Fibroblast of pulmonary artery (primary cell): ENCODE measurements around the gene RPN2.

Source experiments
- DNase-seq: peaks from one replicate; pipeline ENCODE4 v3.0.0-alpha.2; 2010; ENCODE audit warnings: low read depth
- H3K4me3 ChIP-seq: replicated peaks from 2 replicates; pipeline ENCODE4 v1.5.1; 2011; ENCODE audit warnings: low read depth, mild to moderate bottlenecking, control low read depth, low read length, moderate library complexity
- TF ChIP-seq, protein P1 (sequence below): IDR thresholded peaks from 2 replicates; pipeline ENCODE4 v1.5.1; 2011; ENCODE audit warnings: mild to moderate bottlenecking, control low read depth, low read length, inconsistent platforms; ENCODE audit errors: missing control alignments

The RPN2 gene

DNA sequence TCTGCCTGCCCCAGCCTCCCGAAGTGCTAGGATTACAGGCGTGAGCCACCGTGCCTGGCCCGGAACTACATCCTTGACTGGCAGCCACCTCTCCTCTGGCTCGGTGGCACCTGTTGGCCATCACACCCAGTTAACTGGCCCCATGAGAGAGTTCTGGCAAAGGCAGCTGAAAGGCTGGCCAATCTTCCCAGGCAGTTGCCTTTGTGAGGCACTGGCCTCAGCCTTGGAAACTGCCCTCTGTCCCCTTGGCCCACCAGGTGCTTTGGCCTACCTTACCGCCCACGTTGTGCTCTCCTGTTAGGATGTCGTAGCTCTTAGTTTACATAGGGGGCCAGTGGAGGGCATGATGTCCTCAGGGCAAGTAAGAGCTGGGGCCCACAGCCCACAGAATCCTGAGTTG is 100.7 kb downstream of the RPN2 start:
- H3K4me3 ChIP-seq = no peak overlapping the region
- TF ChIP-seq, protein P1, sequence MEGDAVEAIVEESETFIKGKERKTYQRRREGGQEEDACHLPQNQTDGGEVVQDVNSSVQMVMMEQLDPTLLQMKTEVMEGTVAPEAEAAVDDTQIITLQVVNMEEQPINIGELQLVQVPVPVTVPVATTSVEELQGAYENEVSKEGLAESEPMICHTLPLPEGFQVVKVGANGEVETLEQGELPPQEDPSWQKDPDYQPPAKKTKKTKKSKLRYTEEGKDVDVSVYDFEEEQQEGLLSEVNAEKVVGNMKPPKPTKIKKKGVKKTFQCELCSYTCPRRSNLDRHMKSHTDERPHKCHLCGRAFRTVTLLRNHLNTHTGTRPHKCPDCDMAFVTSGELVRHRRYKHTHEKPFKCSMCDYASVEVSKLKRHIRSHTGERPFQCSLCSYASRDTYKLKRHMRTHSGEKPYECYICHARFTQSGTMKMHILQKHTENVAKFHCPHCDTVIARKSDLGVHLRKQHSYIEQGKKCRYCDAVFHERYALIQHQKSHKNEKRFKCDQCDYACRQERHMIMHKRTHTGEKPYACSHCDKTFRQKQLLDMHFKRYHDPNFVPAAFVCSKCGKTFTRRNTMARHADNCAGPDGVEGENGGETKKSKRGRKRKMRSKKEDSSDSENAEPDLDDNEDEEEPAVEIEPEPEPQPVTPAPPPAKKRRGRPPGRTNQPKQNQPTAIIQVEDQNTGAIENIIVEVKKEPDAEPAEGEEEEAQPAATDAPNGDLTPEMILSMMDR = no peak
- DNase-seq = no peak

DNA sequence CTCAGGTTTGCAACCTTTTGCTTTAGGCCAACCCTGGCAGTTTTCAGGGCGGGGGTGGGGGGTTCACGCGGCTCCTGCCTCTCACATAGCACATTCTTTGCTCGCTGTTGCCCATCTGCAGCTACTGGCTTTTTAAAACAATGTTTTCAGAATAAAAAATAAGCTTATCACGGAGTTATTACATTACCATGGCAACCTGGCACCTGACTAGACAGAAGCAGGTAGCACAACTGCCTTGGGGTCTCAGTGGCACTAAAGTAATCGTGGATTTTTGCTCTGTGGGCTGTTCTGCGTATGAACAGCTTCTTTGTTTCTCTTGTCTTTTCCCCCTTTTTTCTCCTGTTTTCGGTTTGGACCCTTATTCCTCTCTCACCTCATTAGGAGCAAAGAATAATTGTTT is 101.3 kb downstream of the RPN2 start:
- TF ChIP-seq, protein P1 = no peak
- H3K4me3 ChIP-seq = no peak overlapping the region
- DNase-seq = no peak

DNA sequence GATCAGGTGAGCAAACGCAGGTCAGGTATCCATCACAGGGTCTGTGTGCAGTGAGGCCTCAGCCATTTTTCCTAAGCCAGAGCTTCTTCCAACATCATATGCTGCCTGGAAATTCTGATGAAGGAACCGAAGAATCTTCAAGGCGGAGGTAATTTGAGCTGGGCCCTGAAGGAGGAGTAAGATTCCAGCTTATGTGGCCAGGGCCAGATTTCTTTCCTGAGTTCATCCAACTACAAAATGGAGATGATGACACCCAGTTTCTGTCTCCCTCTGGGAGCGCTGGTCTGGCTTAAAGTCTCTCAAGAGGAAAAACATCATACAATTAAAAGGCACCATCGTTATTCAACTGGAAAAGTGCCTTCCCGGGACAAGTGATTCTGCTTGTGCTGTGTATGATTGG is 103.4 kb downstream of the RPN2 start:
- DNase-seq = peak; percentile 81
- no peak overlapping the region for H3K4me3 ChIP-seq
- TF ChIP-seq, protein P1 = peak; percentile 61

DNA sequence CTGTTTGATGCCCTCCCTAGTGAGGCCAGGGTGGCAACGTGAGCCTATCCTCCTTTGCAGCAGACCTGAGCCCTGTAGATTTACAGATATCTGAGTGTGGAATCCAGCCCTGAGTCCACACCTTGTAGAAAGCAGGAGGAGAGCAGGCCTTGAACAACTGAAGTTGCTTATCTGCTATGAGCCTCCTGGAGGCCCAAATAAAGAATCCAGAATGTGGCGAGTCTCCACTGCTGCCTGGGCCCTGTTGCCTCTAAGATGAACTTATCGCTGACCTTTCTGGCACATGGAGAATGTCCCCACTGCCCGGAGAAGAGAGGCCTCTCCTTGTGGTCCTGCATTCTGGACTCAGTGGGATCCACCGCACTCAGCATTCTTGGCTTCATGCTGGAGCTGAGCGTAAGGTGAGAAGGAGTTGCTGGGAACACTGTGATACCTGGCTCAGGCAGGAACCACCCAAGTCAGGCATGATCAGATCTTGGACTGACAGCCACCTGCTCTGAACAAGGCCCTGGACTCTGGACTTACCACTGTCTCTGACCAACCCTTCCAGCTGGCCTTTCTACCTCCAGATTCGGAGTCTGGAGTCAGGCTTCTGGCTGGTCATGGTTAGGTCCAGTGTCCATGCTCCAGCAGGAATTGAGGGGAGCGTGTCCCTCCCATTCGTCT is 104.5 kb downstream of the RPN2 start:
- no peak for DNase-seq
- TF ChIP-seq, protein P1 = no peak
- no peak overlapping the region for H3K4me3 ChIP-seq

DNA sequence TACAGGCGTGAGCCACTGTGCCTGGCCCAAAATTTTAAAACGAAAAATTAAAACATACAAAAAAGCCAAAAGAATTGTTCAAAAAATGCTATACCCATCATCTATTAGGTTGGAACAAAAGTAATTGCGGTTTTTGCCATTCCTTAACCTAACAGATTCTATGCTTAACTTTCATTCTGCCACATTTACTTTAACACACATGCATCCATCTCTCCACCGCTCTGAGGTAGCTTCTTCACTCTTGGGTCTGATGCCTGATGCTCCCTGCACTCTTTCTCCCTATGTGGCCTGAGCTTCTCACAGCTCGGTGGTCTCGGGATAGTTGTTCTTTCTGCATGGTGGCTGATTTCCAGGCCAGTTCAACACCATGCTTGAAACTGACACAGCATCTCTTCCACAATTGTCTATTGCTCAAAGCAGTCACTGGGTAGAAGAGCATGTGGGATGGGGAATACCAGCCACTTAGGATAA is 105.6 kb downstream of the RPN2 start:
- TF ChIP-seq, protein P1 = no peak
- H3K4me3 ChIP-seq = no peak overlapping the region
- no peak for DNase-seq

DNA sequence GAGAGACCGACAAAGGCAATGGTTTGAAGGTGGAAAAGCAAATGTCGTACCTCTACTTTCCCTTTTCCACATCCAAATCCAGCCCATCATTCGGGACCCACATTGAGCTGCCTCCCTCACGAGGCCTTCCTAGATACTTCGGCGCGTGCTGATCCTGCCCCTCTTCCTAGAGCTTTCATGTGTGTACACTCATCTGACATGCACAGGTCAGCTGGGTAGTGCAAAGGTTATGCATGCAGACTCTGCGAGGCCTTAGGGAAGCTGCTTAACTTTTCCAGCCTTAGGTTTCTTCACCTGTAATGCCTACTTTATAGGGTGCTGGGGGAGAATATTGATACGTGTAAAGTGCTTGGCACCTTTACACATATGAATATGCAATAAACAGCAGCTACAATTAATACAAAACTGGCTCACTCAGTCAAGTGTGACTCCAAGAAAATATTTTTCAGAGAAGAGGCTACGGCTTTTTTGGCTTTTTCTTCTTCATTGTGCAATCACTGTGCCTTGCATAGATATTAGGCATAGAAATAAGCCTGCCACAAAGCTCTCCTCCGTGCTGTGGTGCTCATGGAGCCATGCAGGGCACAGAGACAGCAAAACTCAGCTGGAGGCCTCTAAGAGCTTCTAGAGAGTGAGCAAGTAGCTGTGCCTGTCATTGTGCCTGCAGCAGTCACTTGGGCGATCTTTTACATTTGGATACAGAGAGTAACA is 106.7 kb downstream of the RPN2 start:
- H3K4me3 ChIP-seq = no peak overlapping the region
- TF ChIP-seq, protein P1 = no peak
- no peak for DNase-seq

DNA sequence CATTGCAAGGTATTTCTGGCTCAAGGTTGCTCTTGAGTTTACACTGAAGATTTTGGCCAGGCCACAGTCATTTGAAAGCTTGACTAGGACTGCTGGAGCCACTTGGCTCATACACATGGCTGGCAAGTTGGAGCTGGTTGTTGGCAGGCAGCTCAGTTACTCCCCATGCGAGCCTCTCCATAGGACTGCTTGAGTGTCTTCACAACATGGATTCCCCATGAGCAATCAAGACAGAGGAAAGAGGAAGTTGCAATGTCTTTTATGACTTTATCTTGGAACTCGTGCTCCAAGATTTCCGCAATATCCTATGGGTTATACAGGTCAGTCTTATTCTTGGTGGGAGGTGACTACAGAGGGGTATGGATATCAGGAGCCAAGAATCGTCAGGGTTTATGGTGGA is 109.0 kb downstream of the RPN2 start:
- no peak for DNase-seq
- TF ChIP-seq, protein P1 = no peak
- no peak overlapping the region for H3K4me3 ChIP-seq
